GM19035 (cell line): Measurements from ENCODE around the gene SLC22A31.
"Not testable (repeated sequence)": the region's sequence is repeated elsewhere in the genome, so short reads cannot be mapped to it uniquely, and the experiment has no call there.

Source experiments
- ATAC-seq: cut with Tn5 transposase; IDR thresholded peaks from one replicate; pipeline ENCODE4 v1.9.1; 2021; ENCODE audit not compliant: unreplicated experiment

SLC22A31 gene

GRCh38 chr16:89200124-89200849 lies at the start of gene SLC22A31:
Gene SLC22A31, minus strand, starts transcription at chr16:89200537. Its CDS starts 36 bp downstream, at chr16:89200501.
- no peak for ATAC-seq

- no peak for ATAC-seq
Observed at GRCh38 chr16:89248196-89248982, 48.1 kb upstream of the SLC22A31 start.

GRCh38 chr16:89247734-89248075 lies 47.4 kb upstream of the SLC22A31 start:
- not testable (repeated sequence) for ATAC-seq

GRCh38 chr16:89246903-89247733 lies 46.8 kb upstream of the SLC22A31 start:
- ATAC-seq = peak; percentile 76

GRCh38 chr16:89246383-89246902 lies 46.1 kb upstream of the SLC22A31 start:
- no peak for ATAC-seq

GRCh38 chr16:89244754-89245153 lies 44.4 kb upstream of the SLC22A31 start:
- ATAC-seq = no peak

- ATAC-seq = not testable (repeated sequence)
Observed at GRCh38 chr16:89244264-89244663, 43.9 kb upstream of the SLC22A31 start.

- no peak for ATAC-seq
Observed at GRCh38 chr16:89243664-89244063, 43.3 kb upstream of the SLC22A31 start.

GRCh38 chr16:89242795-89243200 lies 42.5 kb upstream of the SLC22A31 start:
- ATAC-seq = no peak

- peak; percentile 62 for ATAC-seq
Observed at GRCh38 chr16:89241187-89242007, 41.1 kb upstream of the SLC22A31 start.

GRCh38 chr16:89237733-89238132 lies 37.4 kb upstream of the SLC22A31 start:
- ATAC-seq = no peak

- no peak for ATAC-seq
Observed at GRCh38 chr16:89233678-89234490, 33.5 kb upstream of the SLC22A31 start.

GRCh38 chr16:89232107-89232506 lies 31.8 kb upstream of the SLC22A31 start:
- ATAC-seq = no peak

- ATAC-seq = no peak
Observed at GRCh38 chr16:89230255-89230654, 29.9 kb upstream of the SLC22A31 start.

- no peak for ATAC-seq
Observed at GRCh38 chr16:89224665-89225064, 24.3 kb upstream of the SLC22A31 start.

GRCh38 chr16:89222931-89223330 lies 22.6 kb upstream of the SLC22A31 start:
- no peak for ATAC-seq

GRCh38 chr16:89221604-89222003 lies 21.3 kb upstream of the SLC22A31 start:
- ATAC-seq = no peak

- no peak for ATAC-seq
Observed at GRCh38 chr16:89219365-89219764, 19.0 kb upstream of the SLC22A31 start.

GRCh38 chr16:89217388-89218191 lies 17.3 kb upstream of the SLC22A31 start, which contains the start of gene ZNF778:
Gene ZNF778, plus strand, starts transcription at chr16:89217703. Its CDS starts 3,425 bp downstream, at chr16:89221128.
- ATAC-seq = peak; percentile 82
